CD1c-positive myeloid dendritic cell (primary cell): ENCODE measurements around the gene EDAR.

ENCODE experiments used
- DNase-seq: peaks from one replicate; pipeline ENCODE4 v3.0.0-alpha.2; 2016; ENCODE audit errors: extremely low spot score

EDAR gene

DNA sequence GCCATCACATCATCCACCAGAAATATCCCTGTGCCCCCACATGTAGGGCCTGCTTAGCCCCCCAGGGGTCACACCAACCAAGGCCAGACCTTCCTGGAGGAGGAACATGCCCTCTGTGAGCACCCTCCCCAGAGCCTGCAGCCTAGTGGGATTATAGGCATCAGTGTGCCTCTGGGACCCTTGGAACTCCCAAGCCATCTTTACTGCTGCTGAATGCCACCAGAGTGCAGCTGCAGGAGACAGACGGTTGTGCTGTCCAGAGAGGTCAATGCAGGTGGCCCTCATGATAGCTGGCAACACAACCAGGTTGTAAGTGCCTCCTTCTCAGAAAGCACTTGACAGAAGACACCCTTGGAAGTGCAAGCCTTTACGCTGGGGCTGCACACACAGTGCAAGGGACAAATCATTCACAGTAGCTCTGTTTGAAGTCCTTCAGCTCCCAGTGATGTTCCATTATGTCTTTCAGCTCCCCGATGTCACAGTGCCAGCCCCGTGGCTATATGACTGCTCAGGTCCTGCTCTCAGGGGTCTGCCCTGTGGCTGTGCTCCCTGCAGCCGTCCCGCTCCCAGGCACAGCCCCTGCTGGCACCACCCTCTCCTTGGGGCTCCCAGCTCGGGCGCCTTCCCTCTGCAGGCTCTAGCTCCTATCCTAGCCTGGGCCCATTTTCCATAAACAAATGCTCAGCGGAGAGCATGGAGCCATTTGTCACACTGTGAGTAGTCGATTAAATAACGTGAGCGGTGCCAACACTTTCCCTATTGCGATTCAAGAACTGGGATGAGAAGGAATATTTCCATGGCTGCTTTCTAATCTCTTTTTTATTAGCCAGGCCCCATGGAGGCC lies 65.1 kb downstream of the EDAR start:
- no peak for DNase-seq

DNA sequence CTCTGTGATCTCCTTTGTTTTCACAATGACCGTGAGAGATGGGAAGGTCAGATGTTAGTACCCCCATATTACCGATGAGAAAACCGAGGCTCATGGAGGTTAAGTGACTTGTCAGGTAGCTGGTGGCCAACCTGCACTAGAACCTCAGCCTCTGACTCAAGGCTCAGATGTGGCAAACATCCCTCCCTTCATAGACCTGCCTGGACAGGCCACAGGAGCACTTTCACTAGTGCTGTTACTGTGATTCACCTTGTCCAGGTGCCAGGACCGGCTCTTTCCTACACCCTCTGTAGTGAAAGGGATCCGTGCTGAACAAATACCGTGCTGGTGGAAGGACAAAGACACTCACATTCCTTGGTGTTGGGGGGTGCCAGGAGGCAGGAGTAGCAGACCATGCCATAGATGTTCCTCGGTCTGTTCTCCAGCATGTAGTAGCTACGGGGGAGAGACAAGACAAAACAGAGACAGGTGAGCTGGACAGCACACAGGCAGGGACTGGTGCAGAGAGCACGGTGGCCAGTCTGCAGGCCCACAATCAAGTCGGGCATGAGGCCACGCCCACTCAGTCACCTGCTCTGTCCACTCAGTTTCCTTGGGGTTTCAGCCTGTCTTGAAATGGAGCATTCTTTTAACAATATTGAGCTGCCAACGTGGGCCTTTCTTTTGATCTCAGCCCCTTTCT lies 65.9 kb downstream of the EDAR start:
- no peak for DNase-seq

DNA sequence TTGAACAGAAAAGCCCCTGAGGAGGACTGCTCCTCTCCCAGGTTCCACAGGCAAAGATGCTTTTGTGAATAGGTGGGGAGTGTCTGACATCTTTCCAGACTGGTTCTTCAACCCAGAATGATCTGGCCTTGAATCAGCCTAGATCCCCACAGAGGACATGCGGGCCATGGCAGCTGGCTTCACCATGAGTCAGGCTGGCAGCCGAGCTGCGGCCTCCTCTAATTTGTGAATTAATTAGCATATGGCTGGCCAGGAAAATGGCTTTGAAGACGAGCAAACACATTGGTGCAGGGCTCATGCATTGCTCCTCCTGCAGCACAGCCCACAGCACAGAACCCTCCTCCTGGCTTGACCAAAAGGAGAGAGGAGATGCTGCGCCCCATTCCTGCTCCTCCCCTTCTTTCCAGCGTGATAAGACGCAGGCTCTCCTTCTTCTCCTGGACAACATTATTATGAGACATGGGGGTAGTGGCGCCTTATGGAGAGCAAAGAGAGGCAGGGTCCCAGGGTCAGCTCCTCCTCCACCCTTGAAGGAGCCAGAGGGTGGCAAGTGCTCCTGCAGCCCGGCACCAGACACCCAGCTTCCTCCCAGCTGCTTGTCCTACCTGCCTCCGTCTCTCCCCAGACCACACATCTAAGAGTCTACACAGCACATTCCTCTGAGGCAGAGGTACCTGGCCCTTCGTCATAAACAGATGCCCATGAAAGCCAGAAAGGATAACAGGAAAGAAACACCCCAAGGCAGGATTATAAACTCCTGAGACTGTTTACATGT lies 66.7 kb downstream of the EDAR start:
- no peak for DNase-seq

DNA sequence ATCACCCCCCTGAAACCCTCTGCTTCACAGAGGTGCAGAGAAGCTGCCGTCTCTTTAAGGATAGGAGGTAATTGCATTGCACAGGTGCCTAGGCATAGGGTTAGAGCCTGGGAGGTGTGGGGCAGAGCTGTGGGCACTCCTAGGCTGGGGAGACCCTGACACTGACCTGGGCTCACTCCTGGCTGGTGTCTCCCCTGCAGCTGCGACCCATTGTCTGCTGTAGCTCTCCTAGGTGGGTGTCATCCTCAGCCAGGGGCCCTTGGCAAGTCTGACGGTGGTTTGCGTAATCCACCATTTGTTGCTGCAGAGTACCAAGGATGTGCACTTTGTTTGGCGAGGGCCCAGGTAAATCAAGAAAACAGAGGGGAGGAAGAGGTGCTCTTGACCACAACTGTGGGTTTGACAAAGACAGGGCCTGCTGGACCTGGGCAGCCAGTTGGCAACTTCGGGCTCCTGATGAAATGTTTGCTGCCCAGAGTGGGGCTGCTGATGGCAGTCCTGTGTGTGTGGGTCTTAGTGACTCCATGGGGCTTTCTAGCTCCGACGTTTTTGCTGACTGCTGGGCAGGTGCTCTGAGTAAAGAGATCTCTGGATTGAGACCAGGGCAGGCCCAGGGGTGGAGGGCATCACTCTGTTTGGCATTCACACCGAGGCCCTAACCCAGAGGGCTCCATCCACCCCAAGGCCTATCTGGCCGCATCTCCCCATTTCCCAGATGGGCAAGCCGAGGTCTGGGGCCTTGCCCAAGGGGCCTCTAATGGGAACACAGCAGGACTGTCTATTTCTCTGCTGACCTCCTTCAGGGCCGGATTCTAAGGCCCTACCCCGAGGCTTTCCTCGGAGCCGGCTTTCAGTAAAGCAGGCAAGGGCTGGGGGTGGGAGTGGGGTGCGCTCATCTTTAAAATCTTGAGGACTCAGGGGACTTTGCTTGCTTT lies 67.7 kb downstream of the EDAR start:
- DNase-seq: no peak

DNA sequence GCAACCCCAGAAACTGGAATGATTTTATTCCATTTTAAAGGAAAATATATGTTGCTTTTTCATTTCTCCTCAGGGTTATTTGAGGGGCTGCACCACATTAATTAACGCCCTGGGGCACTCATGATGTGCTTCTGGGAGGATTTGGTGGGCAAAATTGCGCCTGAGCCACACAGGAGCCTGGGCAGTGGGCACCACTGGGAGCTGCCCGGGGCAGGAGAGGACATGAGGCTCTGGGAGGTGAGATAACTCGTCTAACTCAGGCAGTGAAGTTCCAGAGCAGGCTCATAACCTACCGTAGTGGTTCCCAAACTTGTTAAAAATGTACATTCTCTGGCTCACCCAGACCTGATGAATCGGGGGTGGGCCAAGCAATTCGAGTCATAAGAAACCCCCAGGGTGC lies 68.3 kb downstream of the EDAR start:
- no peak for DNase-seq

DNA sequence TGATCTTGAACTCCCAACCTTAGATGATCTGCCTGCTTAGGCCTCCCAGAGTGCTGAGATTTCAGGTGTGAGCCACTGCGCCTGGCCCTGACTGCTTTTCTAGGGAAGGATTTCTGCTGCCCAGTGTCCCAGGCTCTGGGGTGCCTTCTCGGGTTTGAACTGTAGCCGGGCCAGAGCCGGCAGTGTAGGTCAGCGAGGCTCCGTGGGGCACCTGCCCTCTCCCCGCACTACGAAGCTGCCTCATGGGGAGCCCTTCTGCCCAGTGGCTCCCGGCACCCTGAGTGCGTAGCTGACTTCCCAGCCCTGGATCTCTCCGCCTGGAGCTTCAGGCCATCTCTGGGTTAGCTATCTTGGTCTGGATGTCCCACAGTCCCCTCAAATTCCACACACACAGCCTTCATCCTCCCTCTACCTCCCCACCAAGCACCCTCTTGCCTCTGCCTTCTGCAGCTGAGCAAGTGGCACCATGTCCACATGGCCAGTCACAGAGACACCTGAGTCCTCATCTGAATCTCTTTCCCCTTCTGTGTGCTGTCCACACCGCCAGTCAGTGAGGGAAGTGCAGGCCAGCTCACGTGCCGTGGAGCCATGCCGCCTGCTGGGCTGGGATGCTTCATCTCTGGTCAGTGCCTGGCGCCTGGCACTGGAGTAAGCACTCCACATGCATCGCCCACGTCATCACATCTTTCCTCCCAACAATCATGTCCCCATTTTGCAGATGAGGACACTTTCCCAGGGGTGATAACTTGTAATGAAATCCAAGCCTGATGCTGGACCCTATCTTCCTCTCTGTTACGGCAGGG lies 69.2 kb downstream of the EDAR start:
- DNase-seq: no peak

DNA sequence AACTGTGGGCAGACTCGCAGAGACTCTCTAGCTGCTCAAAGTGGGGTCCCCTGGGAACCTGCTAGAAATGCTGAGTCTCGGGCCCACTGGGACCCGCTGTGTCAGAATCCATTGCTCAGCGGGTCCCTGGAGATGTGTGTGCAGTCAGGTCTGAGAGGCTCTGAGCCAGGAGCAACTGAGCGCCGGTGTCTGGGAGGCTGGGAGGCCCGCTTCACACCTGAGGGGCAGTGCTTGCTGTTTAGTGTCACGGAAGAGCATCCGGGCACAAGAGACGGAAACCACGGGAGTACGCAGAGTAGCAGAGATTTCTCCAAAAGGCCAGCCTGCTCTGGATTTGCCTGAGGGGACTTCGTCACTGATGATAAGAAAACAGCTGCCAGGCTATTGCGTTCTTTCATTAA lies 70.1 kb downstream of the EDAR start:
- DNase-seq: no peak

DNA sequence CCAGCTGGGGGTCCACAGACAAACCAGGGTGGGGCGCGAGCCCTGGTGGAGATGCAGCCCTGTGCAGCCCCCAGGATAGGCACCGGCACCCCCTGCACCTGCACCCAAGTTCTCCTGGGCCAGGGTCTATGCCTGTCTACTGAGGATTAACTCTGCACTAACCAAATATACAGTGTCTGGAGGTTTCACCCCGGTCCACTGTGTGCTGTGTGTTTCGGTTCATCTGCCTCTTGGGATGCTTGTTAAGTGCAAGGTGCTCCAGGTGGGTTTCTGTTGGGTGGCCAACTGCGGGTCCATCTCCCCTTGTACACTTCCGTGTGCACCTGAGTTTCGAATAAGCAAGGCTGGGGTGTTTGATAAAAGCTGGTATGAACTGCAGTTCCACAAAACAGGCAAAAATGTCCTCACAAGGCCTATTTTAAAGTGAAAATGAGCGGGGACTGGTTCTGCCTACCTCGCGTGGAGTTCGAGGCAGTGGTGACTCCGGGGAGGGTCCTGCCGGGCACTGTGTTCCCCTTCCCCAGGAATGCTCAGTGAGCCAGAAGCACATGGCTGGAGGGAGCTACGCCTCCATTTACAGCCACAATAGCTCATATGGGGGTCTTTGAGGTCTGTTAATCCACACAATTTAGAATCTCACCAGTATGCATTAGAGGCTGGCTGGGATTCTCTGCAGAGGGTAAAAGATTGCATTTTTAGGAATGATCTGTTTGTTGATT lies 70.7 kb downstream of the EDAR start:
- DNase-seq: no peak

DNA sequence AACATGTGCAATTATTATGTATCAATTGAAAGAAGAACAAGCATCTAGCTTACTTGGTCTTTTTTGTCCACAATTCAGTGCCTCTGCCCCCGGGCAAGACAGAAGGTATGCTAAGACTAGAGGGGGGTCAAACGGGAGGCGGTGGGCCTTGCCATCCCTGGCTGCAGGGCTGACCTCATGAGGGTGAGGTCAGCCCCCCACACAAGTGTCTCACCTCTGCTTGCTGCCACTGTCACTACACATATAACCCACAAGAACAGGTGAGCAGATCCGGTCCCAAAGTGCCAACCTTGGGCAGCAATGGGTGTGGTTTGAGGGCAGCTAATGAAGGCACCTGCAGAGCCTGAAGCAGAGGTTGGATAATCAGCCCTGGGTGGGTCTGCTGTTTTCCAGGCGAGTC lies 71.5 kb downstream of the EDAR start:
- no peak for DNase-seq

DNA sequence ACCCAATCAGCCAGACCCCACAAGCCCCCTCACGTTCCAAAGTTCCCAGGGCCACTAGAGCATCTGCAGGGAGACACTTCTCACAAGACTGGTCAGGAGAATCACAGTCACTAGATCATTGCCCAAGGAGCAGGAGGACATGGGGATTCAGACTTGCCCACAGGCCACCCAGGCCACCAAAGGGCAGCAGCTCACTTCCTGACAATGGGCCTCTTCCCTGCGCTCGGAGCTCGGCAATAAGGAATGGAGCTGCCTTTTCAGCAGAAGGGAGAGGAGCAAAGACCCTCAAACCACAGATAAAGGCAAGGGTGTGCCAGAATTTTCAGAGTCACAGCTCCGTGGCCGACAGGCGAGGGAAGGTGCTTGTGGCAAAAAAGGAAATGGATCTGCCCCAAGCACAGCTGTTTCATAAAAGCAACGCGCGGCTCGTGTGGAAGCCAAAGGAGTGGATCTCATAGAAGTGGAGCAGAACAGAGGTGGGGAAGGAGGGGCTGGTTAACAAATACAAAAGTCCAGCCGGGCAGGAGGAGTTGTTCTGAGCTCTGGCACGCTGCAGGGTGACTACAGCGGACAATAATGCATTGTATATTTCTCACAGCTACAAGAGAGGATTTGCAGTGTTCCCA lies 72.1 kb downstream of the EDAR start:
- no peak for DNase-seq

DNA sequence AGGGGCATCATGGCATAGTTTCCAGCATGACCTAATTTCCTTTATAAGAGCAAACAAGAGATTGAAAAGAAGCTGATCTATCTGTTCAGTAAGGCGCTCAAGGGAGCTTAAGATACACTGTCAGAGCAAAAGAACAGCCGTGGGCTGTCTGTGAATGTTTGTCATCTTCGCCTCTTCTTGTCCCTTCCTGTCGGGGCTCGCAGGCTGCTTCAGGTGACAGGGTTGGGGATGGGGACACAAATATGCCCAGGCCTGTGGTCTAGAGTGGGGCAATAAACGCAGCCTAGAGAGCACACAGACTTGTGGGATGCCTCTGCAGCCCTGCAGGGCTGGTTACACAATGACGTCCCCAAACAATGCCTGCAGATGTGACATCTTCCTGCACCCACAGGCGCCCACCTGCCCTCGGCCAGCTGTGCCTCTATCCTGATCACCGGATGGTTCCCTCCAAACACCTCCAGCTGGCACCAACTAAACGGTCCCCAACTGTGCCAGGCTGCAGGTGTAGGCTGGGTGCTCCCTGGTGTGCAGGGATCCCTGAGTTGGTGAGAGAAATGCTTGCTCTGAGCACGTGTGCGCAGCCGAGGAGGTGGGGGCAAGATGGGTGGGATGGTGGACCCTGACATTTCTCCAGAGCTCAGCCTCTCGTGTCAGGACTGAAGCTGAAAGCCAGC lies 72.8 kb downstream of the EDAR start:
- no peak for DNase-seq

DNA sequence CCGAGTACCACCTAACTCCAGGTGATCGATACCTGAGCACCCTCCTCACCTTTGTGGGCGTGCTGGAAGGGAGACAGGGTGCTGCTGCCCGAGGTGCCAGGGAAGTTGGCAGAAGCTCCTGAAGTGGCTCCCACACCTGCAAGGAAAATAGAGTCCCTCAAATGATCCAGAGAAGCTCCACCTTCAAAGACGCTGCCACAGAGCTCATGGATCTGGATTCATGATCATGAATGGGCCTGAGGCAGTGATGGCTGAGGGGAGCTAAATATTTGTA lies 76.5 kb downstream of the EDAR start:
- no peak for DNase-seq

DNA sequence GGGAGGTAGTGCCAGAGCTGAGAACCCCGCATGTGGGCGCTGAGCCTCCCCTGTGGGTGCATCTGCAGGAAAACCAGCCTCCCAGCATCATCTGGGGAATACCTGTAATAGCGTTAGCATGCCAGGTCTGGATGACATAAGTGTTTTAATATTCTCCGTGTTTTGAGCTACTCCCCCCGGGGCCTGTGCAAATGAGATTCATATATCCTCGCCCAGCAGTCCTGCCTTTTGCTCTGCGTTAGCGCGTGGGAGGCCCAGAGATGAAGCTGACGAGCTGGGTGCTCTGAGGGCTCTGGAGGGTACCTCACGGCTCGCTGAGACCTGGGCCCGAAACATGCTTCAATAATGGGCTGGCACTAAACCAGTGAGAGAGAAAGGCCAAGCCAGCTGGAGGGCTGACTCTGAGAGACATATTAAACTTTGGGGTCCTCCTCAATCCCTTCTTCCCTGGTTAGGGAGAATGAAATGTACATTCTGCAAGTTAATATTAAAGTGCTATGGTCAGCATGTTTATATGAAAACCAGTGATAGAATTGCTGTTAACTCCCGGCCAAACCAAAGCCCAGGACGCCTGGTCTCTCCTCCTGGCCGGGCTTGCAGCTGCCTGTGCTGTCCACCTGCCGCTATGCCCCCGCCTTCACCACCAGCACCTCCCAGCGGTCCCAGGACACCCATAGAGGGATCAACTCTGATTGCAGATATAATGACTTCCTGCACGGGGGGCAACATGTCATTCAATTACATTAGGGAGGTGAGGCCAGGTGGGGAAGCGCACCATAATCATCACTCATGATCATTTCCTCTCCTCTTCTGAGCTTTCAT lies 77.0 kb downstream of the EDAR start:
- no peak for DNase-seq

DNA sequence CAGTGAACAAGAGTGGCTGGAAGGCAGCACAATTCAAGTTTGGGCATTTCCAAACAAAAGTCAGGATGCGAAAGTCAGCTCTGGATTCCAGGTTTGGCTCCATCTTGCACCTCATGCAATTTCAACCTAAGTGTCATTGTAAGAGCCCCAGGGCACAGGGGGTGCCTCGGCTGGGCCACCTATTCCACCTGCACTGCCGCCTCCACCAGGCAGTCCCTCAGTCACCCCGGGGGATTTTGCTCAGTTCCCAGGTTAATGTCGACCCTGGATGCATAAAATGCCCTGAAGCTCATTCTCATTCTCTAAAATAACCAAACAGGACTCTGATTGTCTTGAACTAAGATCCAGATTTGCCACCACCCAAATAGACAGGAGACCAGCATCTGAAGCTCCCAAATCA lies 77.6 kb downstream of the EDAR start:
- DNase-seq: no peak

DNA sequence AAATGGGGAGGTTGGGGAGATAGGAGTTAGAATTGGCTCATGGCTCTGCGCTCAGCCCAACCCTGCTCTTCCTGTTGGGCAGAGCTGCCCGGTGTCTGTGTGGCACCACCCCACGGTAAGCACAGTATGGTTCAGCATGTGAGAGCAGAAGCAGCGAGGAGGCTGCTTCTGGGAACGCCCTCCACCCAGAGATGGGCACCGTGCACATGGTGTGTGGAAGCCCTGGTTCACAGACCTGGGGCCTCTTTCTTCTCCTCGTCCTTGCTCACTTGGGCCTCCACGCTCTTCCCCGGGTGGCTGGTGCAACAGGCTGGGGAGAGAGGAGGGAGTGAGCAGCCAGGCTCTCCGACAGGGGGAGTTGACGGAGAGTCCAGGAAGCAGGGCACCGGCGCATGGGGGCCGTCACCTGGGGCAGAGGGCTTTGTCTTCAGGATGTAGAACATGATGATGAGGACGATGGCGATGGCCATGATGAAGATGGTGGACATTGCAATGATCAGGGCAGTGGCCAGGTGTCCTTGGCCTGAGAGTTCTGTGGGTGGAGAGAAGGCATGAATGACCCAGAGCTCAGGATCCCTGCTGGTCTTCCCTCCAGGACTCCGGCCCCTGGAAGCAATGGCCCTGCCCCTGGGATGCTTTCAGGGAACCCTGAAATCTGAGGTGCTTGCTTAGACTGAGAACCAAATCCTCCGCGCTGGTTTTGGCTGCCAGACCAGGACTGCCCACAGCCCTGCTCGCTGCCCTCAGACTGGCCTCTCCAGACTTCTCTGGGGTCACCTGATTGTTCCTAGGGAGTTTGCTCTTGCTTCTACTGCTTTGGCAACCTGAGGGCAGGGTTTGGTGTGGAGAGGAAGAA lies 78.3 kb downstream of the EDAR start:
- no peak for DNase-seq

DNA sequence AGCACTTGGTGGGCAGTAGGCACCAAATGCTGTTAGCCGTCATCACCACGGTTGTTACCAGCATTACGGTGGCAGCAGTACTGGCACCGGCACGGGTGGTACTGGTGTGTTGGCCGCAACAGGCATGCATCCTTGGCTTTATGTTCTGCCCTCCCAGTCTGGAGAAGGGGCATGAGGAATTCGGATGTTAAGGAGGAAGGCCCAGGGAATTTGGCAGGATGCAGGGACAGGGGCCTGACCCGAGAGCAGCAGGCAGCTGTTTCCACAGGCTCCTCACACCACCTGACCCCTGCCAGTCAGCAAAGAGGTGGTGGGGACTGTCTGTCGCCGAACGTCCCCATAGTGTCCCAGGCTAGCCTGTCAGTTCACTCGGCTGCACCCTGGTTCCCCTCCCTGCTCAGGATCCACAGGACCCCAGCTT lies 79.0 kb downstream of the EDAR start:
- no peak for DNase-seq

DNA sequence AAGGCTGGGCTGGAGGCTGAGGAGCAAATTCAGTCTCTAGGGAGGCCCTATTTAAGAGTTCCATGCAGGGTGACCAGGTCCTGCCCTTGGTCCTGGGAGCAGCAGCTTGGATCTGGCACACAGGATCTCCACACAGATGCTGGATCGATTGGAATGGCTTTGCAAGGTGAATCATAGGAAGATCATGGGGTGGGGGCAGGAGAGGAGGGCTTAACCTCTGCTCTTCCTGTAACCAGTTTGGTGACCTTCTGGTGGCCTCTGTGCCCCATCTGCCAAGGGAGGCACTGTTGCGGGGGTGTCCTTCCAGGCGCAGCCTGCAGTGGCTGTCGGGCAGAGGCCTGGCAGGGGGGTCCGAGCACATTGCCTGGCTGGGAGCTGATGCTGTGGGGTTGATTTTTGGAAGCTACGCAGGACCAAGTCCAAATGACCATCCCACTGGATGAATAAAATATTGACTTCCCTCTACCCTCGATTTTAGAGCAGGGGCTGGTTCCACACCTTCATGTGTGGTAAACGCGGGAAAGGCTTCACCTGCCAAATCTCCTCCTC lies 79.7 kb downstream of the EDAR start:
- no peak for DNase-seq
